Measurements from ENCODE around the gene ITPA.

GRCh38 chr20:3183896-3184612, 25.2 kb upstream of the ITPA start:
- TF ChIP-seq, protein P1, sequence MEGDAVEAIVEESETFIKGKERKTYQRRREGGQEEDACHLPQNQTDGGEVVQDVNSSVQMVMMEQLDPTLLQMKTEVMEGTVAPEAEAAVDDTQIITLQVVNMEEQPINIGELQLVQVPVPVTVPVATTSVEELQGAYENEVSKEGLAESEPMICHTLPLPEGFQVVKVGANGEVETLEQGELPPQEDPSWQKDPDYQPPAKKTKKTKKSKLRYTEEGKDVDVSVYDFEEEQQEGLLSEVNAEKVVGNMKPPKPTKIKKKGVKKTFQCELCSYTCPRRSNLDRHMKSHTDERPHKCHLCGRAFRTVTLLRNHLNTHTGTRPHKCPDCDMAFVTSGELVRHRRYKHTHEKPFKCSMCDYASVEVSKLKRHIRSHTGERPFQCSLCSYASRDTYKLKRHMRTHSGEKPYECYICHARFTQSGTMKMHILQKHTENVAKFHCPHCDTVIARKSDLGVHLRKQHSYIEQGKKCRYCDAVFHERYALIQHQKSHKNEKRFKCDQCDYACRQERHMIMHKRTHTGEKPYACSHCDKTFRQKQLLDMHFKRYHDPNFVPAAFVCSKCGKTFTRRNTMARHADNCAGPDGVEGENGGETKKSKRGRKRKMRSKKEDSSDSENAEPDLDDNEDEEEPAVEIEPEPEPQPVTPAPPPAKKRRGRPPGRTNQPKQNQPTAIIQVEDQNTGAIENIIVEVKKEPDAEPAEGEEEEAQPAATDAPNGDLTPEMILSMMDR (IDR thresholded peaks at IDR 0.05; ENCODE audit: low read depth, low read length) = no peak
- TF ChIP-seq POLR2A (IDR thresholded peaks at IDR 0.05; ENCODE audit: extremely low read depth, insufficient read length) (no peak), MAX (IDR thresholded peaks at IDR 0.05; ENCODE audit: low read depth, low read length) (no peak)

All from NB4 (cell line).